ENCODE data around the gene ZNF771.

ZNF771 gene

GRCh38 chr16:30407102-30407803, at the start of gene ZNF771:
Gene ZNF771, plus strand, starts transcription at chr16:30407606. Its CDS starts 448 bp downstream, at chr16:30408054.
- DNase-seq, result peak; percentile 62 to 96 (median 89)

GRCh38 chr16:30357715-30358576, 49.5 kb upstream of the ZNF771 start:
- no peak for DNase-seq

- no peak for DNase-seq
Observed at GRCh38 chr16:30358577-30358936, 48.8 kb upstream of the ZNF771 start.

GRCh38 chr16:30358990-30359870, 48.2 kb upstream of the ZNF771 start:
- no peak for DNase-seq

- no peak for DNase-seq
Observed at GRCh38 chr16:30359871-30360170, 47.6 kb upstream of the ZNF771 start.

- DNase-seq, result no peak
Observed at GRCh38 chr16:30361180-30361579, 46.2 kb upstream of the ZNF771 start.

GRCh38 chr16:30365200-30365599, 42.2 kb upstream of the ZNF771 start:
- DNase-seq, result no peak

- DNase-seq, result no peak
Observed at GRCh38 chr16:30366511-30366910, 40.9 kb upstream of the ZNF771 start.

- DNase-seq, result no peak
Observed at GRCh38 chr16:30367349-30368009, 39.9 kb upstream of the ZNF771 start.

GRCh38 chr16:30368122-30368791, 39.1 kb upstream of the ZNF771 start:
- DNase-seq, result no peak

- no peak for DNase-seq
Observed at GRCh38 chr16:30368792-30369090, 38.7 kb upstream of the ZNF771 start.

- peak in 3 of 58 donors; percentile 29 to 51 (median 35) for DNase-seq
Observed at GRCh38 chr16:30369091-30369937, 38.1 kb upstream of the ZNF771 start.

GRCh38 chr16:30369938-30370455, 37.4 kb upstream of the ZNF771 start:
- peak in 1 of 58 donors; percentile 52 for DNase-seq

- DNase-seq, result peak; percentile 90 to 100 (median 100)
Observed at GRCh38 chr16:30370456-30371247, 36.8 kb upstream of the ZNF771 start, which contains the start of gene TBC1D10B. Gene TBC1D10B, minus strand, starts transcription at chr16:30370494. Its CDS starts 311 bp downstream, at chr16:30370183.

- no peak for DNase-seq
Observed at GRCh38 chr16:30371248-30371816, 36.1 kb upstream of the ZNF771 start.

GRCh38 chr16:30372038-30372712, 35.2 kb upstream of the ZNF771 start:
- DNase-seq, result peak in 1 of 58 donors; percentile 22

GRCh38 chr16:30372725-30373124, 34.7 kb upstream of the ZNF771 start:
- DNase-seq, result no peak

GRCh38 chr16:30374538-30374937, 32.9 kb upstream of the ZNF771 start, which contains the start of gene MYL11:
Gene MYL11, plus strand, starts transcription at chr16:30374802. Its CDS starts 56 bp downstream, at chr16:30374858.
- DNase-seq, result no peak
